ENCODE data around the gene CYP17A1.

CYP17A1 gene

DNA sequence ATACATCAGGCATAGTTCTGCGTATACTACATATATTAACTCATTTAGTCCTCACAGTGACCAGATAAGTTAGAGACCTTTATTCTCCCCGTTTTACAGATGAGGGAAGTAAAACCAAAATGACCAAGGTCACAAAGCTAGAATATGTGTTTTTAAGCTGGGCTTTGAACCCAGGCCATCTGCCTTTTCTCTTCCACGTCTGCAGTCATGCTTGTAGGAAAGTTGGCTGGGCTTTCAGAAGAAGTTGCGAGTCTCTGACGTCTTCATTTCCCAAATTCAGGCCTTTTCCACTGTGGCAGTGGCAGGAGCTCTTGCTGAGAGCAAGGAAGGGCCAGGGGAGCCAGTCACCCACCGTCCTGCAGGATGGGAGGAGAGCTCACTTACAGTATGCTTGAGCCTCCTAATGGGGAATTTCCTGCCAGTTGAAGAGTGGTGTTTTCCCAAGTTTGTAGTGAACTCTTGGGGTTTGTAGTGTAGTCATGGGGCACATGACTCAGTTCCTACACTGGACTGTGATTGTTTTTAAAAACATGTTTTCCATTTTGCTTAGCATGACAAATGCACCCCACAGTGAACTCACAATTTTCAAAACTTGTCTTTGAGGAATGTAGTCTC lies 34.2 kb downstream of the CYP17A1 start:
- no peak overlapping the region for H3K4me3 ChIP-seq (ENCODE audit: low read depth, low read length)
- TF ChIP-seq, protein P1, sequence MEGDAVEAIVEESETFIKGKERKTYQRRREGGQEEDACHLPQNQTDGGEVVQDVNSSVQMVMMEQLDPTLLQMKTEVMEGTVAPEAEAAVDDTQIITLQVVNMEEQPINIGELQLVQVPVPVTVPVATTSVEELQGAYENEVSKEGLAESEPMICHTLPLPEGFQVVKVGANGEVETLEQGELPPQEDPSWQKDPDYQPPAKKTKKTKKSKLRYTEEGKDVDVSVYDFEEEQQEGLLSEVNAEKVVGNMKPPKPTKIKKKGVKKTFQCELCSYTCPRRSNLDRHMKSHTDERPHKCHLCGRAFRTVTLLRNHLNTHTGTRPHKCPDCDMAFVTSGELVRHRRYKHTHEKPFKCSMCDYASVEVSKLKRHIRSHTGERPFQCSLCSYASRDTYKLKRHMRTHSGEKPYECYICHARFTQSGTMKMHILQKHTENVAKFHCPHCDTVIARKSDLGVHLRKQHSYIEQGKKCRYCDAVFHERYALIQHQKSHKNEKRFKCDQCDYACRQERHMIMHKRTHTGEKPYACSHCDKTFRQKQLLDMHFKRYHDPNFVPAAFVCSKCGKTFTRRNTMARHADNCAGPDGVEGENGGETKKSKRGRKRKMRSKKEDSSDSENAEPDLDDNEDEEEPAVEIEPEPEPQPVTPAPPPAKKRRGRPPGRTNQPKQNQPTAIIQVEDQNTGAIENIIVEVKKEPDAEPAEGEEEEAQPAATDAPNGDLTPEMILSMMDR (IDR thresholded peaks at IDR 0.05; ENCODE audit: insufficient read depth, low read depth, low read length, missing control alignments): no peak
- peak; percentile 54 for DNase-seq (ENCODE audit: low read depth)

DNA sequence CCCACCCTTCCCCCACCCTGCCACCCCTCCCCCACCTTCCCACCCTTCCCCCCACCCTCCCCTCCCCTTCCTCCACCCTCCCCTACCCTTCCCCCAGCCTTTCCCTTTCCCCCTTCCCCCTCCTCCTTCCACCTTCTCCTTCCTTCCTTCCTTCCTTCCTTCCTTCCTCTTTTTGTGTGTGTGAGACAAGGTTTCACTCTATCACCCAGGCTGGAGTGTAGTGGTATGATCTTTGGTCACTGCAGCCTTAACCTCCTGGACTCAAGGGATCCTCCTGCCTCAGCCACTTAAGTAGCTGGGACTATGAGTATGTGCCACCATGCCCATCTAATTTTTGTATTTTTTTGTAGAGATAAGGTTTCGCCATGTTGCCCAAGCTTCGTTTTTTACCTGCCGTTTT lies 35.2 kb downstream of the CYP17A1 start:
- no peak overlapping the region for H3K4me3 ChIP-seq (ENCODE audit: low read depth, low read length)
- DNase-seq (ENCODE audit: low read depth): peak; percentile 11
- TF ChIP-seq, protein P1 (IDR thresholded peaks at IDR 0.05; ENCODE audit: insufficient read depth, low read depth, low read length, missing control alignments): no peak

- TF ChIP-seq, protein P1 (IDR thresholded peaks at IDR 0.05; ENCODE audit: insufficient read depth, low read depth, low read length, missing control alignments): no peak
- H3K4me3 ChIP-seq (ENCODE audit: low read depth, low read length): no peak overlapping the region
- no peak for DNase-seq (ENCODE audit: low read depth)
Measured at GRCh38 chr10:102801496-102801895, 35.7 kb downstream of the CYP17A1 start.

DNA sequence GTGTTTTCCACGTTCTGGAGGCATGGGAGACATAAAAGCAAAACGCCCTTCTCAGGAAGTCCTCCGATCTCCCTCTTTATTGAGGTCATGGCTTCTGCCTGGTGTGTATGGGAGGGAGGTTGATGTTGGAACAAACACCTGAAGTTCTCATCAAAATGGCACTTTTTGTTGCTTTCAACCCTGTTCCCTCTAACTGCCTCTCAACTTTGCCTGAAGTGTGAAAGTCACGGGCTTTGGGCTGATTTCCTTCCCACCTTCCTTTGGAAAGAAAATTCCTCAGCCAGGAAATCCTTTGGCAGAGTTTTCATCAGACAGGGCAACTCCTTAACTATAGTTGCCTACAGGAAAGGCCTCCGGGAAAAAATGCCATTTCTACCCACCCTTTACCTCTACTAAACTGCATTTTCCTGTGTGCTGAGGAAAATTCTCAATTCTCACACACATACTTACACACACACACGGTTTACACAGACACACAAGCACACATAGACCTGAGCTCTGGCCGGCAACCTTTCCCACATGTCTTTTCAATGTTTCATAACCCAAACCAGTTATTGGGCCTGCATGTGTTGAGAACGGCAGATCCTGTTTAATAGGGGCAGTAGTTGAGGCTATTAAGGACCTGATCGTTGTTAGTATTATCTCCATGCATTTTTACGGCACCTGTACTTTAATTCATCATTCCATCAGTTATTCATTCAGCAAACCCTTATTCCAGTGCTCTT lies 36.4 kb downstream of the CYP17A1 start:
- no peak for DNase-seq (ENCODE audit: low read depth)
- TF ChIP-seq, protein P1 (IDR thresholded peaks at IDR 0.05; ENCODE audit: insufficient read depth, low read depth, low read length, missing control alignments): no peak
- no peak overlapping the region for H3K4me3 ChIP-seq (ENCODE audit: low read depth, low read length)

DNA sequence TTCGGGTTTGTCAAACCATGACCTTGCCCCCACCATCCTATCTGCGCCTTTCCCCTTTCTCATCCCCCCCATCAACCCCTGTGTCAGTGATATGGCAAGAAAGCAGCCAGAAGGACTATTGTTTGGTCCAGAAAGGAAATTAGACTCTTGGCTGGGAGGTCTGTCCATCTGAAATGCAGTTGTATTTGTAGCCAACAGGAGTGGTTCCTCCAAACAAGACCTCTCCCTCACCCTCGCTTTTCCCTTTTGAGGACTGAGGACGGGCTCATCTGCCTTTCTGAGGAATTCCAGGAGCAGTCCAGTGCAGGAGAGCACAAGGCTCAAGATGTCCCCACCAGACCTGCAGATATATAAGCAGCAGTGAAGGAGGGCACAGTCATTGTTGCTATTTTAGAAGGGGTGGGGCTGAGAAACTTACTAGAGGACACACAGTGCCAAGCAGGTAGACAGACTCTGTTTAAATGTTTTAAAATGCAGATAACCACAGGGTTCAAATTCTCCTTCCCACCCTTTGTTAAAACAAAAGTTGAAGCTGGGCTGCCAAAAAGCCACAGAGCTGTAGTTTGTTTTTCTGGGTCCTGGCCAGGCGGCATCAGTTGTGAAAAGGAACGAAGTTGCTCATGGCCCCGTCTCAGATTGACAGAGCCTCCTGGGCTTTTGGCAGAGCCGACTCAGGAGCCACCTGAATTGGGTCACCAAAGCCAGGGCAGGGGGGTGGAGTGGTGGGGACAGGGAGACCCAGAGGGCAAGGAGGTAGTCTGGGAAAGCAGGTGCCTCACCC lies 37.3 kb downstream of the CYP17A1 start:
- DNase-seq (ENCODE audit: low read depth): no peak
- no peak overlapping the region for H3K4me3 ChIP-seq (ENCODE audit: low read depth, low read length)
- TF ChIP-seq, protein P1 (IDR thresholded peaks at IDR 0.05; ENCODE audit: insufficient read depth, low read depth, low read length, missing control alignments): no peak

GRCh38 chr10:102796407-102797176 lies 40.6 kb downstream of the CYP17A1 start:
- DNase-seq (ENCODE audit: low read depth): peak; percentile 71
- H3K4me3 ChIP-seq (ENCODE audit: low read depth, low read length): no peak overlapping the region
- TF ChIP-seq, protein P1 (IDR thresholded peaks at IDR 0.05; ENCODE audit: insufficient read depth, low read depth, low read length, missing control alignments): no peak
